Mucosa of descending colon (tissue), 3 donors: Measurements from ENCODE around the gene JAK3. TPM values are rescaled to one million over a fixed set of nuclear protein-coding genes. Genes with fewer than 3 reads are reported as not detected.
A peak's percentile ranks its signal among the peaks of the same experiment; 100 is the strongest.
"Not testable (repeated sequence)": the region's sequence is repeated elsewhere in the genome, so short reads cannot be mapped to it uniquely, and the experiment has no call there.

Source experiments
- ATAC-seq: fragments of 200-7000 bp; cut with Tn5 transposase; one replicate; pipeline ENCODE4 v1.9.1; 2020; ENCODE audit warnings: mild to moderate bottlenecking, moderate library complexity
- DNase-seq, 3 donors: peaks; one replicate each; pipeline ENCODE4 v3.0.0-alpha.2; 2020
- H3K36me3 ChIP-seq: fragments of 200-600 bp; one replicate; pipeline ENCODE4 v1.8.0; 2021; ENCODE audit warnings: low read depth, mild to moderate bottlenecking
- H3K4me1 ChIP-seq: fragments of 200-600 bp; one replicate; pipeline ENCODE4 v1.8.0; 2021; ENCODE audit warnings: low read depth, mild to moderate bottlenecking
- H3K4me3 ChIP-seq: fragments of 200-600 bp; one replicate; pipeline ENCODE4 v1.8.0; 2021; ENCODE audit warnings: mild to moderate bottlenecking
- H3K9me3 ChIP-seq: fragments of 200-600 bp; one replicate; pipeline ENCODE4 v1.8.0; 2021; ENCODE audit warnings: mild to moderate bottlenecking
- CTCF ChIP-seq: fragments of 200-600 bp; IDR thresholded peaks from one replicate; pipeline ENCODE4 v1.8.0; 2022; ENCODE audit warnings: antibody characterized with exemption, mild to moderate bottlenecking
- intact Hi-C, 2 donors: fragments of 100-400 bp; cut with DNase I in 1 of 2; cut with micrococcal nuclease in 1 of 2; formaldehyde crosslinking; loops; one replicate each; pipeline versions ENCODE4 v1.11.0 to v1.11.1; 2022; cut with DNase I, micrococcal nuclease
- total RNA-seq, 3 donors: library from RNA; stranded (reverse); fragmentation: NEBNext Ultra II Directional in 2 of 3; extraction: Animal tissue kit (Norgen Biotek cat#: 25700) in 2 of 3; gene quantifications; one replicate each; pipeline versions ENCODE4 v1.2.1 to v1.2.4, GENCODE V29; 2021 to 2023
- donor health status: DM: no; HTN: no; CAD: no; lungs with moderate emphysema.
- donor health status: DM: no; HTN: no; CAD: no.
- donor health status: DM: no; HTN: yes; CAD: no.

Gene JAK3
- total RNA-seq, 3 donors from 2014 or later: 3.1 to 9.1 (median 5.4) TPM

- Histone ChIP-seq H3K36me3 (no peaks in the 10 kb centered on the region), H3K4me1 (peaks cover 39% of the 10 kb centered on the region), H3K4me3 (no peak overlapping the region), H3K9me3 (no peaks in the 10 kb centered on the region)
- TF ChIP-seq CTCF: no peak
- DNase-seq: no peak
- intact Hi-C loops: loop anchor here in 1 of 2 donors (10.0 kb wide), 1 partner anchor 60 kb away; the partner anchor contains the start of gene RPL18A
- no peak for ATAC-seq
These were observed 53.4 kb downstream of the JAK3 start for GRCh38 chr19:17794412-17794730.

GRCh38 chr19:17790059-17790780 lies 57.6 kb downstream of the JAK3 start:
- H3K4me1 ChIP-seq: peaks cover 27% of the 10 kb centered on the region
- no peaks in the 10 kb centered on the region for H3K36me3 ChIP-seq
- H3K9me3 ChIP-seq: no peaks in the 10 kb centered on the region
- peak; percentile 76 to 85 (median 80) for DNase-seq
- peak; percentile 77 for ATAC-seq
- H3K4me3 ChIP-seq: no peak overlapping the region
- TF ChIP-seq CTCF: no peak
- intact Hi-C loops: loop anchor here in 1 of 2 donors (10.0 kb wide), 1 partner anchor 65 kb away; the partner anchor contains the start of gene RPL18A

GRCh38 chr19:17788632-17789031 lies 59.1 kb downstream of the JAK3 start:
- no peaks in the 10 kb centered on the region for H3K9me3 ChIP-seq
- intact Hi-C loops: no loop called here
- no peak overlapping the region for H3K4me3 ChIP-seq
- peaks cover 23% of the 10 kb centered on the region for H3K4me1 ChIP-seq
- TF ChIP-seq CTCF: no peak
- DNase-seq: no peak
- no peaks in the 10 kb centered on the region for H3K36me3 ChIP-seq
- ATAC-seq: no peak

DNA sequence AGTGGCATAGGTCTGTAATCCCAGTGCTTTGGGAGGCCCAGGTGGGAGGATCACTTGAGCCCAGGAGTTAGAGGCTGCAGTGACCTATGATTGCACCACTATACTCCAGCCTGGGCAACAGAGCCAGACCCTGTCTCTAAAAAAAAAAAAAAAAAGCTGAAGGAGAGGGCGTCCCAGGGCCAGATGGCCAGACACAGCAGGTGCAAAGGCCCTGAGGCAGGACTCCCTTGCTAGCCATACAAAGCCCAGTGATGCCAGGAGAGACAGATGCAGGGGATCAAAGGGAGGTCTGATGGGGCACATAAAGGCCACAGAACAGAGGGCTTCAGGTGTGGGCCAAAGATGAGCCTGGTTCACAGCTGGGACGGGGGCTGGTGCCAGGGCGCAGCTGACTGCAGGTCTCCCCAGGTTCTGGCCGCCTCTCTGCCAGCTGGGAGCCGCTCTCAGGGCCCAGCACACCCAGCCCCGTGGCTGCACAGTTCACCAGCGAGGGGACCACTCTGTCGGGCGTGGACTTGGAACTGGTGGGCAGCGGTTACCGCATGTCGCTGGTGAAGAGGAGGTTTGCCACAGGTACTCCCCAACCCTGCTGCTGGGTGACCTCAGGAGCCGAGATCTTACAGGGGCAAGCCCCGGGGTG lies 60.4 kb downstream of the JAK3 start:
- H3K4me1 ChIP-seq: peaks cover 23% of the 10 kb centered on the region
- no peaks in the 10 kb centered on the region for H3K9me3 ChIP-seq
- no peaks in the 10 kb centered on the region for H3K36me3 ChIP-seq
- H3K4me3 ChIP-seq: no peak overlapping the region
- ATAC-seq (no peak), DNase-seq (no peak)
- no peak for TF ChIP-seq CTCF
- intact Hi-C loops: no loop called here

DNA sequence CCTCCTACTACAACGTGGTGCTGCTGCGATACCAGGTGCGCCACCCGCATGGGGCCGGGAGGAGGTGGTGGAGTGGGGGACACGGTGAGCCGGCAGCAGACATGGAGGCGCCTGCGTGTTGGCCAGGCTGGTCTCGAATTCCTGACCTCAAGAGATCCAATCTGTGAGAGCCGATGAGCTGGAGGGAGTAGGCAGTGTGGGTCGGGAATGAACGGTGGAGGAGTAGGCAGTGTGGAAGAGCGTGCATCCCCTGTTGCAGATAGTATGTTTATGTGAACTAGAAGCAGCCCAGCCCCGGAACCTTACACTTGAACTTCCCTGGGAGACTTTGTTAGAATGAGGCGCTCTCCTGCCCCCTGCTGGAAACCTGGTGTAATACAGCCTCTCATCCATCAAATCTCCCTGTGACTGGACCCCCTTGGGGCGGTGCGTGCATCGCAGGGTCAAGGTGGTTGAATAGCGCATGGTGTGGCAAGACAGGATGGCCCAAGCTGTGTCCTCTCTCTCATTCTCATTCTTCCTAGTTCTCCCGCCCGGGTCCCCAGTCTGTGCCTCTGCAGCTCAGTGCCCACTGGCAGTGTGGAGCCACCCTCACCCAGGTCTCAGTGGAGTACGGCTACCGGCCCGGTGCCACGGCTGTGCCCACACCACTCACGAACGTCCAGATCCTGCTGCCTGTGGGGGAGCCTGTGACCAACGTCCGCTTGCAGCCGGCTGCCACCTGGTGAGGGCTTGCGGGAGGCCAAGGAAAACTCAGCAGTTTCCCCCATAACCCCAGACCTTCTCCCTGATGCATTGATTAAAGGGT lies 63.4 kb downstream of the JAK3 start:
- intact Hi-C loops: no loop called here
- Histone ChIP-seq H3K4me3 (no peak overlapping the region), H3K36me3 (no peaks in the 10 kb centered on the region), H3K4me1 (no peaks in the 10 kb centered on the region), H3K9me3 (no peaks in the 10 kb centered on the region)
- ATAC-seq: peak; percentile 80
- TF ChIP-seq CTCF: peak; percentile 76
- DNase-seq: peak in 2 of 3 donors; percentile 69 to 81

DNA sequence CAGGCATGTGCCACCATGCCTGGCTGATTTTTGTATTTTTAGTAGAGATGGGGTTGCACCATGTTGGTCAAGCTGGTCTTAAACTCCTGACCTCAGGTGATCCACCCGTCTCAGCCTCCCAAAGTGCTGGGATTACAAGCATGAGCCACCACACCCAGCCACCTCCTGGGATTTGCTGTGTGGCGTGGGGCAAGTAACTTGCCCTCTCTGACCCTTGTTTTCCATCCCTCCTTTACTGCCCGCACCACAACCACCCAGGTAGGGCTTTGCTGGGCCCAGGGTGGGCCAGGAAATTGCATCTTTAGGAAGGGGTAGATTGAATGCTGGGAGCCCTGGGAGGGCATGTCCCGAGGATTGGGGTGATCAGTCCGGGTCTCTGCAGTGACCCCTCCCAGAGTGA lies 64.1 kb downstream of the JAK3 start:
- H3K9me3 ChIP-seq, H3K4me3 ChIP-seq, intact Hi-C loops, DNase-seq, H3K36me3 ChIP-seq, H3K4me1 ChIP-seq, ATAC-seq: not testable (repeated sequence)
